Measurements from ENCODE around the gene GRIN2A. TPM values are rescaled to one million over a fixed set of nuclear protein-coding genes. Genes with fewer than 3 reads are reported as not detected.

GRIN2A gene
- total RNA-seq, 1 experiment from 2014 or later, result not detected

DNA sequence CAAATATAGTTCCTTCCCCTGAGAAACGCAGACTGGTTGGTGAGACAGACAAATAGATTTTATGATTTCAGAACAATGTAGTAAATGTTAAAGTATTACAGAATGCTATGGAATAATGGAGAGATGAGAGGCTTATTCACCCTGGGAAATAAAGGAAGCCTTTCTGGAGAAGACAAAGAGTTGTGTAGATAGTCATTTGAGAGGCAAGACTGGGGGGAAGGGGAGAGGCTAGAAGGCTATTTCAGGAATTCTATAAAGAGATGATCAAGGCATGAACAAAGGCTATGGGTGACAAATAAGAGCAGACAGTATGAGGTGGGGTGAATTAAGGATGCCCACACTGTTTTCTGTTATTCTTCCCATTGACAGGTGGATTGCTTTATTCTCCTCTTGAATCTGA is 211.4 kb downstream of the GRIN2A start:
- intact Hi-C loops (cut with micrococcal nuclease), result no loop called here
- CTCF ChIA-PET, result interaction anchor here (0.6 kb wide), 1 partner anchor 273 kb away, joined by 5 read pairs; no protein-coding TSS in a partner anchor
- Mint-ChIP-seq H3K27ac (ENCODE audit: low read depth, unreplicated experiment) (no peak overlapping the region), H3K36me3 (ENCODE audit: insufficient read depth, unreplicated experiment) (no peaks in the 10 kb centered on the region), H3K9me3 (ENCODE audit: unreplicated experiment) (peaks cover 60% of the 10 kb centered on the region), H3K4me3 (ENCODE audit: unreplicated experiment) (no peak overlapping the region), H3K4me1 (ENCODE audit: insufficient read depth, unreplicated experiment) (no peaks in the 10 kb centered on the region), H3K27me3 (ENCODE audit: insufficient read depth, unreplicated experiment) (no peaks in the 10 kb centered on the region)
- TF ChIP-seq CTCF (IDR thresholded peaks at IDR 0.05; ENCODE audit: unreplicated experiment), result no peak
- BruUV-seq (replicated peaks), result no TSS peak
- POLR2A ChIA-PET, result no interaction called here
- DNase-seq (ENCODE audit: unreplicated experiment), result no peak

DNA sequence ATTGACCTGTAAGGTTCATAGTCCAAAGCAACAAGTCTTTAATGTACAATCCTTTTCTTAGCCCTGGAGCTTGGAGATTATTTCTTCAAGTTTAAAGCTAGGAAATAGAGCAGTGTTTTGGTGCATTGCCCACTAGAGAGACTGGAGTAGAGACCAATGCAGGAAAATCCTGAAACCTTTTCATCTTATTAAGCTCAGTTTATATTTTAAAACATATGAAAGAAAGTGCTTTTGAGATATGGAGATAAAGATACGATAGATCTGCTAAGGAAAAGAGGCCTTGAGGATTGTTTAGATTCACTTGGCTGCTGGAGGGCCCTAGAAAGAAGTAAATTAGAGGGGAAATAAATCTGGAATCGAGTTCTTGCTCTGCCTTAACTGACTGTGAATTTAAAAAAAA is 212.0 kb downstream of the GRIN2A start:
- Mint-ChIP-seq H3K9me3 (ENCODE audit: unreplicated experiment) (peaks cover 54% of the 10 kb centered on the region), H3K27me3 (ENCODE audit: insufficient read depth, unreplicated experiment) (no peaks in the 10 kb centered on the region), H3K4me1 (ENCODE audit: insufficient read depth, unreplicated experiment) (no peaks in the 10 kb centered on the region), H3K36me3 (ENCODE audit: insufficient read depth, unreplicated experiment) (no peaks in the 10 kb centered on the region), H3K4me3 (ENCODE audit: unreplicated experiment) (no peak overlapping the region), H3K27ac (ENCODE audit: low read depth, unreplicated experiment) (no peak overlapping the region)
- no peak for DNase-seq (ENCODE audit: unreplicated experiment)
- intact Hi-C loops (cut with micrococcal nuclease), result no loop called here
- no peak for TF ChIP-seq CTCF (IDR thresholded peaks at IDR 0.05; ENCODE audit: unreplicated experiment)
- POLR2A ChIA-PET, result no interaction called here
- no TSS peak for BruUV-seq (replicated peaks)
- CTCF ChIA-PET, result interaction anchor here (0.6 to 1.0 kb wide), 2 partner anchors 23 to 273 kb away, joined by 3 to 5 read pairs; no protein-coding TSS in a partner anchor

- H3K27me3 Mint-ChIP-seq (ENCODE audit: insufficient read depth, unreplicated experiment), result no peaks in the 10 kb centered on the region
These were observed 212.6 kb downstream of the GRIN2A start for GRCh38 chr16:9969580-9969979.

GRCh38 chr16:9966569-9967157 is 215.6 kb downstream of the GRIN2A start:
- no peak overlapping the region for H3K4me3 Mint-ChIP-seq (ENCODE audit: unreplicated experiment)
- peaks cover 52% of the 10 kb centered on the region for H3K9me3 Mint-ChIP-seq (ENCODE audit: unreplicated experiment)
- CTCF ChIA-PET, result no interaction called here
- H3K4me1 Mint-ChIP-seq (ENCODE audit: insufficient read depth, unreplicated experiment), result no peaks in the 10 kb centered on the region
- no peaks in the 10 kb centered on the region for H3K36me3 Mint-ChIP-seq (ENCODE audit: insufficient read depth, unreplicated experiment)
- POLR2A ChIA-PET, result no interaction called here
- intact Hi-C loops (cut with micrococcal nuclease), result no loop called here
- no peak overlapping the region for H3K27ac Mint-ChIP-seq (ENCODE audit: low read depth, unreplicated experiment)
- H3K27me3 Mint-ChIP-seq (ENCODE audit: insufficient read depth, unreplicated experiment), result no peaks in the 10 kb centered on the region
- TF ChIP-seq CTCF (IDR thresholded peaks at IDR 0.05; ENCODE audit: unreplicated experiment), result no peak
- DNase-seq (ENCODE audit: unreplicated experiment), result no peak
- BruUV-seq (replicated peaks), result no TSS peak

More at GRCh38 chr16:9969580-9969979, 212.6 kb downstream of the GRIN2A start:
- Mint-ChIP-seq H3K9me3 (ENCODE audit: unreplicated experiment) (peaks cover 52% of the 10 kb centered on the region), H3K4me3 (ENCODE audit: unreplicated experiment) (no peak overlapping the region), H3K27ac (ENCODE audit: low read depth, unreplicated experiment) (no peak overlapping the region), H3K4me1 (ENCODE audit: insufficient read depth, unreplicated experiment) (no peaks in the 10 kb centered on the region), H3K36me3 (ENCODE audit: insufficient read depth, unreplicated experiment) (no peaks in the 10 kb centered on the region)
- ChIA-PET CTCF (interaction anchor here (0.6 to 1.0 kb wide), 2 partner anchors 22 to 278 kb away, joined by 3 read pairs; no protein-coding TSS in a partner anchor), POLR2A (no interaction called here)
- intact Hi-C loops (cut with micrococcal nuclease), result no loop called here
- BruUV-seq (replicated peaks), result no TSS peak
- DNase-seq (ENCODE audit: unreplicated experiment), result no peak
- TF ChIP-seq CTCF (IDR thresholded peaks at IDR 0.05; ENCODE audit: unreplicated experiment), result no peak

Measured in MCF 10A (cell line).